HG02759 (cell line): ENCODE results near the gene COPG2.
A peak's percentile ranks its signal among the peaks of the same experiment; 100 is the strongest.
"Not testable (repeated sequence)": the region's sequence is repeated elsewhere in the genome, so short reads cannot be mapped to it uniquely, and the experiment has no call there.

Source experiments
- ATAC-seq: cut with Tn5 transposase; IDR thresholded peaks from one replicate; pipeline ENCODE4 v1.9.1; 2021; ENCODE audit warnings: mild to moderate bottlenecking, moderate library complexity; ENCODE audit not compliant: unreplicated experiment

Gene COPG2, protein sequence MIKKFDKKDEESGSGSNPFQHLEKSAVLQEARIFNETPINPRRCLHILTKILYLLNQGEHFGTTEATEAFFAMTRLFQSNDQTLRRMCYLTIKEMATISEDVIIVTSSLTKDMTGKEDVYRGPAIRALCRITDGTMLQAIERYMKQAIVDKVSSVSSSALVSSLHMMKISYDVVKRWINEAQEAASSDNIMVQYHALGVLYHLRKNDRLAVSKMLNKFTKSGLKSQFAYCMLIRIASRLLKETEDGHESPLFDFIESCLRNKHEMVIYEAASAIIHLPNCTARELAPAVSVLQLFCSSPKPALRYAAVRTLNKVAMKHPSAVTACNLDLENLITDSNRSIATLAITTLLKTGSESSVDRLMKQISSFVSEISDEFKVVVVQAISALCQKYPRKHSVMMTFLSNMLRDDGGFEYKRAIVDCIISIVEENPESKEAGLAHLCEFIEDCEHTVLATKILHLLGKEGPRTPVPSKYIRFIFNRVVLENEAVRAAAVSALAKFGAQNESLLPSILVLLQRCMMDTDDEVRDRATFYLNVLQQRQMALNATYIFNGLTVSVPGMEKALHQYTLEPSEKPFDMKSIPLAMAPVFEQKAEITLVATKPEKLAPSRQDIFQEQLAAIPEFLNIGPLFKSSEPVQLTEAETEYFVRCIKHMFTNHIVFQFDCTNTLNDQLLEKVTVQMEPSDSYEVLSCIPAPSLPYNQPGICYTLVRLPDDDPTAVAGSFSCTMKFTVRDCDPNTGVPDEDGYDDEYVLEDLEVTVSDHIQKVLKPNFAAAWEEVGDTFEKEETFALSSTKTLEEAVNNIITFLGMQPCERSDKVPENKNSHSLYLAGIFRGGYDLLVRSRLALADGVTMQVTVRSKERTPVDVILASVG

DNA sequence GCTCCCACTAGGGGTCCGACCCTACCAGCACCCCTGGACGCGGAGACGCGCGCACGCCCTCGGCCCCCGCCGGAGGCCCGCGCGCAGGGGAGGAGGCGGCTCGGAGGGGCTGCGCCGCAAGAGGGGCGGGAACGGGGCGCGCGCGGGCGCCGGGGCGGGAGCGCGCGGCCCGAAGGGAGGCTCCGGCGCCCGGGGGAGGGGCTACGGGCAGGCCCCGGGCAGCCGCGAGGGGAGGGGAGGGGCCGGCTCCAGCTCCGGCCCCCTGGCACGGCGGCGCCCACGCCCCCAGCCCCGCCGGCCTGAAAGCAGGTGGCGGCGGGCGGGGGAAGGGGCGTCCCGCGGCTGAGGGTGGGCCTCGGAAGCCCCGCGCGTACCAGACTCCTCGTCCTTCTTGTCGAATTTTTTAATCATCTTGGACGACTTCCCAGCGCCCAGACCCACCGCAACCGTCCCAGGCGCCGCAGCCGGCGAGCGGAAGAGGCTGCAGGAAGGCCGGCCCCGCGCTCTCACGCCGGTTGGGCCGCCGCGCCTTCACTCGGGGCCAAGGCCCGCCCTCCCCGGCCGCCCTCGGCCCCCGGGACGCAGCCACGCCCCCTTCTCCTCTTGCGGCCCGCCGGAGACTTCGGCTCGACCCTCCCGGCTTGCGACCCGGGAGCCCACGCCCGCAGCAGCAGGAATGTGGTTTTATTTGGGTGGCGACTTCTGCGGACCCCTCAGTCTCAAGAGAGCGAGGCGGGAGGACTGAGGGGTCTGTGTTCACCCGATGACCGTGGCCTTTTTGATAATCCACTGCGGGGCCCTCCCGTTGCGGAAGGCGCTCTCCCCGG lies at the start of gene COPG2:
COPG2 (minus strand) TSS at position 491 of the 827 bp plus-strand sequence; CDS start at position 411, 80 bp downstream.
- peak; percentile 96 for ATAC-seq

DNA sequence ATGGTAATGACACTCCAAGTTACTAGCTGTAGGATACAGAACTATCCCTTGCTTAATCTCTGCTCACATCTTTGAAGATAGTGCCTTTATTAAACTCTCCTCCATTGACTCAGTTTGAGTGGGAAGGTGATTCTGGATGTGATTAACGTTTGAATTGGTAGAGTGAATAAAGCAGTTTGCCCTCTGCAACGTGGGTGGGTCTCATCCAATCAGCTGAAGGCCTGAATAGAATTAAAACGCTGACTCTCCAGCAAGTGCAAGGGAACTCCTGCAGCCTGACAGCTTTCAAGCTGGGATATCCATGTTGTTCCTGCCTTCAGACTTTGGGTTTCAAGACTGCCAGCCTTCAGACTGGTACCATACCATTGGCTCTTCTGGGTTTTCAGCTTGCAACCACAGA lies 43.9 kb upstream of the COPG2 start:
- no peak for ATAC-seq

DNA sequence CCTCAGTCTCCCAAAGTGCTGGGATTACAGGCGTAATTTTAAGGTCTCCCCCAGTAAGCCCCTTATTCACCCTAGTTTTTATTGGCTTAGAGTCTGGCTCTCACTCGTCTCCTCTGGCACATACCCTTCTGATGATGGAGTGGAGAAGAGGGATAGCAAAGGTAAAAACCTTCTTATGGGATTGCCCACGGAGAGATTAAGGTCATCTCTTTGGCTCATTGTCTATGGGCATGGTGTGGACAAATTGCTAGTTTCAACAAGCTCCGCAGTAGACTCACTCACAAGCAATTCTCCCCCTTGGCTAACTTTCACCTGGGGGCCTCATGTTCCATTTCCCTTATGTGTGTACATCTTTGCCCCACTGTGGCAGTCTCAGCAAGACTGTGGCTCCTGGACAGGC lies 40.2 kb upstream of the COPG2 start:
- no peak for ATAC-seq

DNA sequence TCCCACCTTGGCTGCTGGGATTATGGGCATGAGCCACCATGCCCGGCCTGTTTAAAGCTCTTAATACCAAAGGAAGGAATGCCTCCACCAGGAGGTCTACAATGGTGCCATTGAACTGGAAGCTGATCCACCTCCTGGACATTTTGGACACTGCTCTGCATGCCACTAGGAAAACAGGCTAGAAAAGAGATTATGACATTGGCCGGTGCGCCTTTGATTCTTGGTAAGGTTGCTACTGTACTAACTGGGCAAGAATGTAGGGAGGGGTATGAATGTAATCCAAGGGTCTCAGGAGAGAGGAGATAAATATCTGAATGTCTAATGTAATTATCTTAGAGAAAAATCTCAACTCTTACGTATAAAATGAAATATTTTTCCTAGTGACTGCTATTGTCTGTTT lies 39.5 kb upstream of the COPG2 start:
- no peak for ATAC-seq

DNA sequence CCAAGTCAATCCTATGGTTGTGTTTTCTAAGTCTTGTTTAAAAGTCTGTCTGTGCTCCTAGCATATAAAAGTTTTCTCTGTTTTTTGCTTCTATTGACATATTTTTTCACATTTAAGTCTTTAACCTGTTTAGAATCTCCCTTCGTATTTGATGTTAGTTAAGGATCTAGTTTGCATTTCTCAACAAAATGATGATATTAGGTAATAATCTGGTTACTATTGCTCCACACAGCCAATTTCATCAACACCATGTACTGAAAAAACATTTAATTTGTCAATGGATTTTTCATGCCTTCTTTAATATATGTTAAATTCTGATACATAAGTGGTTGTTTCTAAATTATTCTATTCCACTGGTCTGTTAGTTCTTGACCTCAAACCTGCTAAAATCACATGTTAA lies 35.3 kb upstream of the COPG2 start:
- ATAC-seq: no peak

GRCh38 chr7:130701650-130702049 lies 33.1 kb upstream of the COPG2 start:
- no peak for ATAC-seq

DNA sequence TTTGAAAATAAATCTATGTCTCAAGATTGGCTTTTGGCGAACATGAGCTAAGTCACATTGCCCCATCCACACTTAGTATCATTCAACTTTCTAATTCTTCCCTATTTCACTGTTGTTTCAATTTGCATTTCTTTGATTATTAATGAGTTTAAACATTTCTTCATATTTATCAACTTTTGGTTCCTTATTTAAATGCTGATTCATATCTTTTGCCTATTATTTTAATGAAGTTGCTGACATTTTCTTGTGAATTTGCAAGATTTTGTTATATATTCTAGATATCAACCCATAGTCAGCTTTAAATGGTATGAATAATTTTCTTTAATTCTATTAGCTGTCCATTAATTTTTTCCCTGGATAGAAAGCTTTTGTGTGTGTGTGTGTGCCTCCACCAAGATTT lies 32.2 kb upstream of the COPG2 start:
- ATAC-seq: no peak

GRCh38 chr7:130699686-130700085 lies 31.1 kb upstream of the COPG2 start:
- ATAC-seq: no peak

DNA sequence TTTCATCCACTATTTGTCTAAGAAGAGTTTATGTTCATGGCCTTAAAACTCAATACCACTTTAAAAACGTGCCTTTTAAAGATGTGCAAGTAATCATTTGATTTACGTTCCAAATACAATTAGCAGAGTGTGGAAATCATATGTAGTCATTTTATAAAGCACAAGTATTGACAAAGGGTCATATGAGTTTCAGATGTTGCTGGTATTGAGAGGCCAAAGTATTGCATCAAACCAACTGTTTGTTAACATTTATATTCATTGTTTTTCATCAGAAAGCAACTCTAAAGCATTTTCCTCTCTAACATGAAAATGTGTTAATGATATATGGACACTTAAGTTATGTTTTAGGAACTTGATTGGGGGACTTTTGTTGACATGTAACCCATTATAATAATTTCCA lies 29.3 kb upstream of the COPG2 start:
- no peak for ATAC-seq

DNA sequence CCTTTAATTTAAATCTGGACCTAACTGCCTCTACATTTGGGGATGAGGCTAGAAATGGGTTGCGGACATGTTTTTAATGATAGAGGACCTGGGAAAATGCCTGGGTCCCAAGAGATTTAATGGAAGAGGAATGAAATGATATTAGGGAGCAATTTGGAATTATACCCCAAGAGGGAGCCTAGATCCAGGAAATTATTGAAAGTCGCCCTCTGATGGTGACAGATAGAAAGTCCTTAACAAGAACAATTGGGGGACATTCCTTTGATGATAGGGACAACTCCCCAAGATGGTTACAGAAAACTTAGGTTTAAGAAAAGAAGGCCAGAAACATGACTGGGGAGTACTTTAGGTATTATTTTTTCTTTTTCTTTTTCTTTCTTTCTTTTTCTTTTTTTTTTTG lies 27.3 kb upstream of the COPG2 start:
- ATAC-seq: no peak

DNA sequence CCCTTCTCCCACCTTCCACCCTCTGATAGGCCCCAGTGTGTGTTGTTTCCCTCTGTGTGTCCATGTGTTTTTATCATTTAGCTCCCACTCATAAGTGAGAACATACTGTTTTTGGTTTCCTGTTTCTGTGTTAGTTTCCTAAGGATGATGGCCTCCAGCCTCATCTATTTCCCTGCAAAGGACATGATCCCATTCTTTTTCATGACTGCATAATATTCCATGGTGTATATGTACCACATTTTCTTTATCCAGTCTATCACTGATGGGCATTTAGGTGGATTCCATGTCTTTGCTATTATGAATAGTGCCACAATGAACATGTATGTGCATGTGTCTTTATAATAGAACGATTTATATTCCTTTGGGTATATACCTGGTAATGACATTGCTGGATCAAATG lies 23.8 kb upstream of the COPG2 start:
- ATAC-seq: not testable (repeated sequence)

GRCh38 chr7:130689683-130690082 lies 21.1 kb upstream of the COPG2 start:
- no peak for ATAC-seq

DNA sequence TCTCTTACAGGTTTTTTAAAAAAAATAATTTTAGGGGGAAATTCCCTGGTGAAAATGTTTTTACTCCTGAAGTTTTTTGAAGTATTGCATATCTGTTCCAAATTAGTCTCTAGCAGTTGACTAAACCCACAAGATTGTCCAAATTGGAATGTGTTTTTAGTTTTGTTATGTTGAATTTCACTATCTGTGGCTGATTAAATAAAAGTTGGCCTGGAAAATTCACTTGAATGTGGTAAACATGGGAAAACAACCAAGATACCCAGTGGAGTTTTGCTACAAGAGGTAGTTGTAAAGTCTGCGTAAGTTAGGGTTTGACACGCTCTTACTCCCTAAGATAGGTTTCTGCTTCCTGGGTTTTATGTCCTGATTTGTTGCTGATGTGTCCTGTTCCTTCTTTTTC lies 14.5 kb upstream of the COPG2 start:
- ATAC-seq: no peak

GRCh38 chr7:130674456-130674855 lies 5.9 kb upstream of the COPG2 start:
- ATAC-seq: no peak

- no peak for ATAC-seq
These were observed 4.5 kb upstream of the COPG2 start for GRCh38 chr7:130673066-130673465.

DNA sequence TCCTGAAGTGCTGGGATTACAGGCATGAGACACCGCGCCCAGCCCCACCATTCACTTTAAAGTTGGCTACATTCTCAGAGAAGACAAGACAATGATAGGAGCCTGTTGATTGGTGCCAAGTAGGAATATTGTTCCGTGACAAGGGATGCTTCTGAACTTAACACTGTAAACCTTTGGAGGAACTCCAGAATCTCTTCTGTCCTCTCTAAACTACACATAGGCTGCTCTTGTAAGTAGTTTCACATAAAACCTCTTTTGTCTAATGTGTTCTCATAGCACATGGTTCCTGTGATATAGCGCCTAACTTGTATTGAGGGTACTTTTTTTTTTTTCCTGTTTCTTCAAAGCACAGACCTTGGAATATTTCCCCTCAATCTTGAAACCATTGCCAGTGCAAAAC lies 3.6 kb upstream of the COPG2 start:
- ATAC-seq: no peak

GRCh38 chr7:130669085-130669700 lies 645 bp upstream of the COPG2 start:
- ATAC-seq: no peak

- ATAC-seq: no peak
These were observed 823 bp downstream of the COPG2 start for GRCh38 chr7:130667593-130668257.

GRCh38 chr7:130662426-130662825 lies 6.1 kb downstream of the COPG2 start:
- no peak for ATAC-seq

- ATAC-seq: no peak
These were observed 13.3 kb downstream of the COPG2 start for GRCh38 chr7:130655286-130655685.
